Measurements from ENCODE around the gene PDSS2.
"Not testable (repeated sequence)": the region's sequence is repeated elsewhere in the genome, so short reads cannot be mapped to it uniquely, and the experiment has no call there.

PDSS2 gene

GRCh38 chr6:107315114-107315513, 144.2 kb downstream of the PDSS2 start:
- no peak for DNase-seq

- DNase-seq = no peak
These were observed 144.8 kb downstream of the PDSS2 start for GRCh38 chr6:107314531-107314939.

GRCh38 chr6:107313776-107314175, 145.6 kb downstream of the PDSS2 start:
- DNase-seq = no peak

GRCh38 chr6:107310362-107310761, 149.0 kb downstream of the PDSS2 start:
- no peak for DNase-seq

GRCh38 chr6:107308677-107309076, 150.7 kb downstream of the PDSS2 start:
- no peak for DNase-seq

GRCh38 chr6:107305994-107306393, 153.4 kb downstream of the PDSS2 start:
- DNase-seq = not testable (repeated sequence)

- DNase-seq = no peak
These were observed 154.0 kb downstream of the PDSS2 start for GRCh38 chr6:107305391-107305790.

- no peak for DNase-seq
These were observed 154.8 kb downstream of the PDSS2 start for GRCh38 chr6:107304421-107305025.

GRCh38 chr6:107293350-107293749, 166.0 kb downstream of the PDSS2 start:
- DNase-seq = no peak

GRCh38 chr6:107292715-107293271, 166.6 kb downstream of the PDSS2 start:
- DNase-seq = no peak

- DNase-seq = no peak
These were observed 168.9 kb downstream of the PDSS2 start for GRCh38 chr6:107290491-107290890.

- not testable (repeated sequence) for DNase-seq
These were observed 170.1 kb downstream of the PDSS2 start for GRCh38 chr6:107289258-107289657.

- DNase-seq = not testable (repeated sequence)
These were observed 173.7 kb downstream of the PDSS2 start for GRCh38 chr6:107285683-107286082.

- no peak for DNase-seq
These were observed 174.6 kb downstream of the PDSS2 start for GRCh38 chr6:107284805-107285204.

- no peak for DNase-seq
These were observed 178.6 kb downstream of the PDSS2 start for GRCh38 chr6:107280791-107281190.

- DNase-seq = not testable (repeated sequence)
These were observed 179.4 kb downstream of the PDSS2 start for GRCh38 chr6:107280001-107280400.

GRCh38 chr6:107275330-107275865, 184.0 kb downstream of the PDSS2 start:
- DNase-seq = no peak

- DNase-seq = no peak
These were observed 185.1 kb downstream of the PDSS2 start for GRCh38 chr6:107274288-107274687.

GRCh38 chr6:107272246-107272645, 187.1 kb downstream of the PDSS2 start:
- no peak for DNase-seq

- no peak for DNase-seq
These were observed 188.1 kb downstream of the PDSS2 start for GRCh38 chr6:107271208-107271790.

GRCh38 chr6:107267634-107268033, 191.7 kb downstream of the PDSS2 start:
- DNase-seq = no peak

- DNase-seq = no peak
These were observed 192.4 kb downstream of the PDSS2 start for GRCh38 chr6:107267006-107267405.

- DNase-seq = no peak
These were observed 192.8 kb downstream of the PDSS2 start for GRCh38 chr6:107266563-107266962.

GRCh38 chr6:107264357-107264840, 195.0 kb downstream of the PDSS2 start:
- DNase-seq = no peak

Measured in activated effector memory CD4-positive, alpha-beta T cell treated with anti-CD3 and anti-CD28 coated beads, Interleukin-2, amount 50 U/mL, for 16 hours (primary cell).